Measurements from ENCODE around the gene TNNI3. TPM values are rescaled to one million over a fixed set of nuclear protein-coding genes. Genes with fewer than 3 reads are reported as not detected.
A peak's percentile ranks its signal among the peaks of the same experiment; 100 is the strongest.
"Not testable (repeated sequence)": the region's sequence is repeated elsewhere in the genome, so short reads cannot be mapped to it uniquely, and the experiment has no call there.

The TNNI3 gene
- 1,000 to 10,000 TPM; 1,897 to 2,132 TPM for total RNA-seq
- long read RNA-seq, partial matches to known transcripts = 9 of 170 reads
- long read RNA-seq, other reads (novel, unspliced or antisense) = 157 of 170 reads

DNA sequence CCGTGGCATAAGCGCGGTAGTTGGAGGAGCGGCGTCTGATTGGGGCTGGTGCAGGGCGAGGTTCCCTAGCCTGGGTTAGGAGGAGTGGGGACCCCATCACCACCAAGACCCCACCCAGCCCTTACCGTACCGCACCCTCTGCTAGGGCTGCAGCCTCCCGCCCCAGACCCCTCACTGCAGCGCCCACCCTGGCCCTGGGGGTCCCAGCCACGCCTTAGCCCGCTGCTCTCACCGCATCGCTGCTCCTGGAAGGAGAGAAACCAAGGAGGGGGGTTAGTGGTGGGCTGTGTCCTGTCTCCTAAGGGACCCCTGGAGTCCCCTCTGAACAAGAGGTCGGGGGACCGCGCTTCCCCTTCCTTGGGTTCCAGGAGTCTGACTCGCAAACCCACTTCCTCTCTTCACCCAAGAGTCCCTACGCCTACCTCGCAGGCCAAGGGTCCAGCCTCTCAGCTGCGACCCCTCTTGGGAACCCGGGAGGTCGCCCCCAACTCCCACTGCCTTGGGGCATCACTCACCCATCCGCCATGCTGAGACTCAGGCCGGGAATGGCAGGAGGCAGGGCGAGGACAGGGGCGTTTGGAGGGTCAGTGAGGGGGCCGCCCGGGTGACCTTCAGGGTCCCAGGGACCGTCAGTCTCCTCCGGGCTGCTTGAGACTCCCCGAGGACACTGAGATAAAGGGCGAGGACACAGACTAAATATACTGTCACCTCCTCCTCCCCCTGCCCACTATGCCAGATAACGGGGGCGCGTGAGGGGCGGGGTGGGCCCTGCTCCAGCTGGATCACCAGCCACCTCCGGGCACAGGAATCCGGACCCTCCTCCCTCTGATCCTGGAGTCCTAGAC is at the start of gene TNNI3:
TSS of gene TNNI3 (minus strand) at position 669 of the 845 bp plus-strand sequence. CDS start at position 526, 143 bp downstream.
- intact Hi-C loops (cut with DNase I) = no loop called here
- peak; percentile 56 for DNase-seq
- ATAC-seq = peak; percentile 35 to 51

GRCh38 chr19:55206664-55207500 is 49.4 kb upstream of the TNNI3 start:
- ATAC-seq (peak; percentile 97 to 98), DNase-seq (peak; percentile 91)
- intact Hi-C loops (cut with DNase I) = no loop called here

- DNase-seq; intact Hi-C loops (cut with DNase I); ATAC-seq: not testable (repeated sequence)
Measured at GRCh38 chr19:55202199-55202598, 44.7 kb upstream of the TNNI3 start.

DNA sequence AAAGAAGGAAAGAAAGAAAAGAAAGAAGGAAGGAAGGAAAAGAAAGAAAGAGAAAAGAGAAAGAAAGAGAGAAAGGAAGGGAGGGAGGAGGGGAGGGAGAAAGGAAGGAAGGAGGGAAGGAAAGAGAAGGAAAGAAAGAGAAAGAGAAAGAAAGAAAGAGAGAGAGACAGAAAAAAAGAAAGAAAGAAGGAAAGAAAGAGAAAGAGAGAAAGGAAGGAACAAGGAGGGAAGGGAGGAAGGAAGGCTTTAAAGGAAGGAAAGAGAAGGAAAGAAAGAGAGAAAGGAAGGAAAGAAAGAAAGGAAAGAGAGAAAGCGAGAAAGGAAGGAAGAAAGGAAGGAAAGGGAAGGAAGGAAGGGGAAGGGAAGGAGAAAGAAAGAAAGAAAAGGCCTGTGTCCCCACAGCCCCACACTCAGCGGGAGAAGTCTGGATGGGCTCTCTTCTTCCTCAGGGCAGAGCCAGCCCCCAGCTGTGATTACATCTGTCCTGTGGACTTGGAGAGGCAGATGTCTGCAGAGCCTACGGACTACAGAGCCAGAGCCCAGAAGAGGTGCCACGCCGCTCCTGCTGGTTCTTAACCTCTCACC is 42.2 kb upstream of the TNNI3 start:
- DNase-seq = no peak
- intact Hi-C loops (cut with DNase I) = no loop called here
- ATAC-seq = no peak

GRCh38 chr19:55198651-55199050 is 41.1 kb upstream of the TNNI3 start:
- intact Hi-C loops (cut with DNase I) = no loop called here
- ATAC-seq (no peak), DNase-seq (no peak)

DNA sequence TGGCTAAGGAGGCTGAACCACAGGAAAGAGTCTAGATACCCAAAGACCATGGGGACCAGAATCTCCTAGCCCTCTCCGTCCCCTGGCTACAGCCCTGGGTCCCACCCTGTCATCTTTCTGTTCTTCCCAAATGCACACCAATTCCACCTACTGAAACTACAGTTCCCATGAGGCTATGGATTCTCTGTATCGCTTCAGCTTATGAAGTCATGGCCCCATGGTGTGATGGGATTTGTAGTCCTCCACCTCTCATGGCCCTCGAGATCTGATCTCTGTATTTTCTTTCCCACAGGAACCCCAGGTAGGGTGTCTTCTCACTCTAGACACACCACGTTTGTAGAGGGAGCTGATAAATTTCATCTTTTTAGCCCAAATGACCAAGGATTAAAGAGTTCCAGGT is 40.0 kb upstream of the TNNI3 start:
- DNase-seq (no peak), ATAC-seq (peak in 1 of 2 donors; percentile 9)
- intact Hi-C loops (cut with DNase I) = no loop called here

GRCh38 chr19:55196803-55197202 is 39.3 kb upstream of the TNNI3 start:
- DNase-seq = no peak
- intact Hi-C loops (cut with DNase I) = no loop called here
- no peak for ATAC-seq

GRCh38 chr19:55193481-55193880 is 35.9 kb upstream of the TNNI3 start:
- DNase-seq (no peak), ATAC-seq (no peak)
- intact Hi-C loops (cut with DNase I) = no loop called here

- intact Hi-C loops (cut with DNase I) = no loop called here
- ATAC-seq (peak; percentile 19 to 51), DNase-seq (peak; percentile 50)
Measured at GRCh38 chr19:55189403-55189835, 31.9 kb upstream of the TNNI3 start.

DNA sequence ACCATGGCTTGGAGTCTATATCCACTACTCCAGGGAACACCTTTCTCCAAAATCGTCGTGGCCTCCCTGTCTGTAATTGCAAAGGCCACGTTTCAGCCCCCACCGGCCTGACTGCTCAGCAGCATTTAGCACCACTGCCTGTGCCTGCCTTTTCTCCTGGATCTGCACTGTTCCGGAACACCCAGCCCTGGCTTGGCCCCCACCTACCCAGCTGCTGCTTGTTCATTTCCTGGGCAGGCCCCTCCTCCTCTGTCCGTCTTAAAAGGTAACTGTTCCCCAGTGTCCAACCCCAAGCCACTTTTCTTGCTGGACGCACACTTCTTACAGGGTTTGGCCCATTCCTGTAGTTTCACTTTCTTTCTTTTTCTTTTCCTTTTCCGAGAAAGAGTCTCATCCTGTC is 31.1 kb upstream of the TNNI3 start:
- no peak for ATAC-seq

GRCh38 chr19:55186080-55186479 is 28.5 kb upstream of the TNNI3 start:
- DNase-seq = no peak
- intact Hi-C loops (cut with DNase I) = no loop called here

More for the DNA sequence above, 31.1 kb upstream of the TNNI3 start:
- intact Hi-C loops (cut with DNase I) = no loop called here
- no peak for DNase-seq

DNA sequence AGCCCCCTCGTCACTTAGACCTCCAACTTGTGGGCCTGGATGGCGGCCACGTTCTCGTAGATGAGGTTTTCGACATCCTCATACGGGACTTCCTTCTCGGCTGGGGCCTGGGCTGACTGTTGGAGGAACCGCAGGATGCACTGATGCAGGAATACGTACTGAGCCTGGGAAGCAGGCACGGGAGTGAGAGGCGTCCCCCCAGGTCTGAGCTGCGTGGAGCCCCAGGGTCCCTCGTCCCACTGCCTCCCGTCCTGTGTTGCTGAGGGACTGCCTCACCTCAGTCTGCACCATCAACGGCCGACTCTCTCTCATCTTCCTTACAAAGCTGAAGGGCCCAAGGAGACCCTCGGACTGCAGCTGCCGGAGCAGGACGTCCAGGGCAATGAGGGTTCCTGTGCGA is 24.2 kb upstream of the TNNI3 start:
- intact Hi-C loops (cut with DNase I) = no loop called here
- DNase-seq = no peak

More at GRCh38 chr19:55186080-55186479, 28.5 kb upstream of the TNNI3 start:
- no peak for ATAC-seq

GRCh38 chr19:55179606-55180484 is 22.3 kb upstream of the TNNI3 start, which contains the start of gene SYT5:
Gene SYT5, minus strand, starts transcription at chr19:55180289. Its CDS starts 1,248 bp downstream, at chr19:55179041.
- ATAC-seq = peak; percentile 87 to 89
- intact Hi-C loops (cut with DNase I) = no loop called here
- DNase-seq = no peak

More for the DNA sequence above, 24.2 kb upstream of the TNNI3 start:
- no peak for ATAC-seq

DNA sequence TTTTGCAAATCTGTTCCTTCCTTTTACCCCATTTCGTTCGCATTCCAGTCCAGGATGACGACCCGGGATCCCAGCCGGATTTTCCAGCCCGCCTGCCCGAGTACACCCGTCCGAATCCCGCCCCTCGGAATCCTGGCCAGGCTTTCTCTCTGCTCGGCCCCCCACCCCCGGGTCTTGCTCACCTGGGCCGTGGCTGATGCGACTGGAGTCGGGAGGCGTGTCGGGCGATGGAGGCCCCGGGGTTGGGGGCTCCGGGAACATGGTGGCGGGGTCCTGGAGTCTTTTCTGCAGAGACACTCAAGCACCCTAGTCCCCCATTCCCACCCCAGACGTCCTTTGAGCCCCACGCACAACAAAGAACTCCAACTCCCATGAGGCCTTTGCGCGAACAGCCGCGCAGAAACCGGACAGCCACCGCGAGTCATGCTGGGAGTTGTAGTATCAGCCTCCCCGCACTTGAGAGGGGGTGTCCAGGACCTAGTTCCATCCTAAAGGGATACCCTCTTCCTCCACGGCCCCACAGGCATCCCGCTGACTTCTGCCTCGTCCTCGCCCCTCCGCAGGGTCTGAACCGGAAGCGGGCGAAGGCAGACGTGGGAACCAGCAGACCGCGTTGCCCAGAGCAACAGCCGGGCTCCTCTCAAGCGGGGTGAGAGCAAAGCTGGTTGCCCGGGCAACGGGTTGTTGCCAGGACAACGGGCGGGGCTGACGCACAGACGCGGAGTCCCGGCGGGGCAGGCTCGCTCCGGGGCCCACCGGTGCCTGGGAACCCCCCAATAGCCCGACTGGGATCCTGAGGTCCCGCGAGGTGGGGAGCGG is 21.5 kb upstream of the TNNI3 start:
- intact Hi-C loops (cut with DNase I) = no loop called here
- DNase-seq = peak; percentile 73

GRCh38 chr19:55176076-55176475 is 18.5 kb upstream of the TNNI3 start:
- intact Hi-C loops (cut with DNase I) = no loop called here
- ATAC-seq (no peak), DNase-seq (no peak)

More for the DNA sequence above, 21.5 kb upstream of the TNNI3 start:
- peak; percentile 65 to 73 for ATAC-seq

DNA sequence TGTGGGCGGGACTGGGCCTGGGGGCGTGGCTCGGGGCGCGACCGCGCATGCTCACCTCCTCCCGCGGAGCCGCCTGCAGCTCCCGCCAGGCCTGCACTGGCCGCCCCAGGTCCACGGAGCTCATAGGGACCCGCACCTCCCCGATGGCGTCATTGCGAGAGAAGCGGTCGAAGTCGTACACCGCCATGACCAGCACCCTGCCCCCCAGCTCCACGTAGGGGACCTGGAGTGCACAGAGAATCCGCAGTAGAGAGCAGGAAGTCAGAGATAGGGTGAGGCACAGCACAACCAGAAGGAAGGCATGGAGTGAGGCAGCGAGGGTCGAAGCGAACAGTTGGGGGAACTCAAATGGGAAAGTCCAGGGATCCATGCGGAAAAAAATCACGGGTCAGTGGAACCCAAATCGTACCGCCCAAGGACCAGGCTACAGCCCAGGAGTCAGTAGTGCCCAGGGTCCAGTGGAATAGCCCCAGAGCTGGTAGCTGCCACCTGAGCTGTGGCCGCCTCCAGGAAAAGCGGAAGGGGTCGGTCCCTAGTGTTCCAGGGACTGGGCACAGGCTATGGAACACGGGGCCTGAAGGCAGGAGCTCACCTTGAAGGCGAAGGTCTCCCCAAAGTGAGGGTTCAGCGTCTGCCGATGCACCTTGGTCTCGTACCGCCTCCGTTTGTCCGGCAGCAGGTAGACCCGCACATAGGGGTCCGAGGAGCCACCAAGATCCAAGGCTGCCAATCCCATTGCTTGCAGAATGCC is 17.8 kb upstream of the TNNI3 start:
- intact Hi-C loops (cut with DNase I) = no loop called here
- no peak for DNase-seq
- ATAC-seq = no peak

All from left cardiac atrium (tissue), 4 donors.